ENCODE data around the gene MACROH2A1.

The MACROH2A1 gene

GRCh38 chr5:135398855-135399793 lies at the start of gene MACROH2A1:
Gene MACROH2A1 (minus strand): TSS chr5:135399231. CDS start chr5:135389093, 10,138 bp downstream.
- peak; percentile 43 to 81 for DNase-seq (ENCODE audit: low read depth in 2 of 2)

- no peak for DNase-seq (ENCODE audit: low read depth in 2 of 2)
These were observed 49.2 kb upstream of the MACROH2A1 start for GRCh38 chr5:135448071-135448739.

- DNase-seq (ENCODE audit: low read depth in 2 of 2) = no peak
These were observed 48.4 kb upstream of the MACROH2A1 start, which contains the start of gene DCANP1 for GRCh38 chr5:135447298-135447929. Gene DCANP1 (minus strand): TSS chr5:135447348. CDS start chr5:135447108, 240 bp downstream.

GRCh38 chr5:135446615-135447014 lies 47.6 kb upstream of the MACROH2A1 start:
- DNase-seq (ENCODE audit: low read depth in 2 of 2) = no peak

GRCh38 chr5:135446206-135446605 lies 47.2 kb upstream of the MACROH2A1 start:
- no peak for DNase-seq (ENCODE audit: low read depth in 2 of 2)

GRCh38 chr5:135445306-135445985 lies 46.4 kb upstream of the MACROH2A1 start:
- no peak for DNase-seq (ENCODE audit: low read depth in 2 of 2)

- DNase-seq (ENCODE audit: low read depth in 2 of 2) = no peak
These were observed 45.9 kb upstream of the MACROH2A1 start for GRCh38 chr5:135444881-135445280.

GRCh38 chr5:135444360-135444759 lies 45.3 kb upstream of the MACROH2A1 start:
- no peak for DNase-seq (ENCODE audit: low read depth in 2 of 2)

- DNase-seq (ENCODE audit: low read depth in 2 of 2) = no peak
These were observed 44.3 kb upstream of the MACROH2A1 start for GRCh38 chr5:135443161-135443960.

GRCh38 chr5:135442431-135443160 lies 43.6 kb upstream of the MACROH2A1 start:
- DNase-seq (ENCODE audit: low read depth in 2 of 2) = no peak

- no peak for DNase-seq (ENCODE audit: low read depth in 2 of 2)
These were observed 42.9 kb upstream of the MACROH2A1 start for GRCh38 chr5:135441919-135442318.

- DNase-seq (ENCODE audit: low read depth in 2 of 2) = no peak
These were observed 42.4 kb upstream of the MACROH2A1 start for GRCh38 chr5:135441350-135441831.

- no peak for DNase-seq (ENCODE audit: low read depth in 2 of 2)
These were observed 41.9 kb upstream of the MACROH2A1 start for GRCh38 chr5:135440916-135441315.

- DNase-seq (ENCODE audit: low read depth in 2 of 2) = no peak
These were observed 40.5 kb upstream of the MACROH2A1 start for GRCh38 chr5:135439231-135440205.

- DNase-seq (ENCODE audit: low read depth in 2 of 2) = no peak
These were observed 39.7 kb upstream of the MACROH2A1 start for GRCh38 chr5:135438636-135439221.

- no peak for DNase-seq (ENCODE audit: low read depth in 2 of 2)
These were observed 38.9 kb upstream of the MACROH2A1 start for GRCh38 chr5:135437796-135438560.

- no peak for DNase-seq (ENCODE audit: low read depth in 2 of 2)
These were observed 38.4 kb upstream of the MACROH2A1 start for GRCh38 chr5:135437422-135437795.

Data from stimulated activated CD8-positive, alpha-beta memory T cell treated with anti-CD3 and anti-CD28 coated beads, Interleukin-7, amount 100 ng/mL, for 4 hours (primary cell).